GM23338 (cell line): Measurements from ENCODE around the gene OR4P4. TPM values are rescaled to one million over a fixed set of nuclear protein-coding genes. Genes with fewer than 3 reads are reported as not detected.

Experiments used
- ATAC-seq: fragments of 200-7000 bp; cut with Tn5 transposase; 3 replicates; pipeline ENCODE4 v1.9.1; 2020
- DNase-seq: peaks from one replicate; pipeline ENCODE4 v3.0.0-alpha.2; 2015; ENCODE audit warnings: low spot score
- H2AFZ ChIP-seq: fragments of 200-600 bp; sonication (generic); 2 replicates; pipeline ENCODE4 v1.8.0; 2016; ENCODE audit warnings: antibody characterized with exemption, mild to moderate bottlenecking, moderate library complexity
- H3F3A ChIP-seq: fragments of 200-600 bp; sonication (generic); replicated peaks from 2 replicates; pipeline ENCODE4 v1.8.0; 2017; ENCODE audit warnings: antibody characterized with exemption, mixed run types, low read depth
- H3K27ac ChIP-seq: fragments of 200-600 bp; sonication (generic); 2 replicates; pipeline ENCODE4 v1.6.1; 2016; ENCODE audit warnings: low read depth
- H3K27me3 ChIP-seq: fragments of 200-600 bp; sonication (generic); 2 replicates; pipeline ENCODE4 v1.8.0; 2016; ENCODE audit warnings: mild to moderate bottlenecking, mixed run types, moderate library complexity; ENCODE audit not compliant: insufficient read depth
- H3K36me3 ChIP-seq: fragments of 200-600 bp; sonication (generic); 2 replicates; pipeline ENCODE4 v1.8.0; 2016; ENCODE audit warnings: mild to moderate bottlenecking; ENCODE audit not compliant: insufficient read depth
- H3K4me1 ChIP-seq: fragments of 200-600 bp; sonication (generic); 2 replicates; pipeline ENCODE4 v1.8.0; 2016; ENCODE audit warnings: mild to moderate bottlenecking, moderate library complexity; ENCODE audit not compliant: insufficient read depth
- H3K4me2 ChIP-seq: fragments of 200-600 bp; sonication (generic); 2 replicates; pipeline ENCODE4 v1.7.1; 2017; ENCODE audit warnings: mixed run types
- H3K4me3 ChIP-seq: fragments of 200-600 bp; sonication (generic); 2 replicates; pipeline ENCODE4 v1.6.1; 2016; ENCODE audit warnings: mixed run types
- H3K79me2 ChIP-seq: fragments of 200-600 bp; sonication (generic); replicated peaks from 2 replicates; pipeline ENCODE4 v1.8.0; 2017; ENCODE audit warnings: mild to moderate bottlenecking; ENCODE audit not compliant: insufficient read depth
- H3K9me2 ChIP-seq: fragments of 200-600 bp; sonication (generic); 2 replicates; pipeline ENCODE4 v1.8.0; 2017; ENCODE audit not compliant: insufficient read depth
- H4K20me1 ChIP-seq: fragments of 200-600 bp; sonication (generic); replicated peaks from 2 replicates; pipeline ENCODE4 v1.8.0; 2017; ENCODE audit warnings: mild to moderate bottlenecking; ENCODE audit not compliant: insufficient read depth
- H3K27ac Mint-ChIP-seq: 2 replicates; pipeline ENCODE4 v1.8.0; 2020; ENCODE audit warnings: inconsistent platforms, mild to moderate bottlenecking, moderate library complexity, mixed read lengths
- H3K27me3 Mint-ChIP-seq: 3 replicates; pipeline ENCODE4 v1.8.0; 2022; ENCODE audit warnings: low read depth, mild to moderate bottlenecking, moderate library complexity, mixed read lengths, inconsistent platforms; ENCODE audit not compliant: insufficient read depth, poor library complexity
- H3K36me3 Mint-ChIP-seq: 3 replicates; pipeline ENCODE4 v1.8.0; 2021; ENCODE audit warnings: low read depth, mild to moderate bottlenecking, inconsistent platforms, moderate library complexity, mixed read lengths
- H3K4me1 Mint-ChIP-seq: 3 replicates; pipeline ENCODE4 v1.8.0; 2020; ENCODE audit warnings: mild to moderate bottlenecking, inconsistent platforms, mixed read lengths
- H3K4me3 Mint-ChIP-seq: 3 replicates; pipeline ENCODE4 v1.8.0; 2021; ENCODE audit warnings: moderate library complexity, mild to moderate bottlenecking, inconsistent platforms, mixed read lengths
- H3K9me3 Mint-ChIP-seq: 3 replicates; pipeline ENCODE4 v1.8.0; 2020; ENCODE audit warnings: moderate library complexity, mild to moderate bottlenecking, inconsistent platforms, mixed read lengths
- CREB1 ChIP-seq: fragments of 250-450 bp; sonication (Bioruptor Pico); IDR thresholded peaks from 2 replicates; pipeline ENCODE4 v1.5.0; 2020; ENCODE audit warnings: low read depth, mild to moderate bottlenecking, moderate library complexity
- EZH2 ChIP-seq: fragments of 200-600 bp; sonication (generic); IDR thresholded peaks from one replicate; pipeline ENCODE4 v1.8.0; 2017; ENCODE audit warnings: antibody characterized with exemption, mild to moderate bottlenecking, low read depth; ENCODE audit not compliant: unreplicated experiment
- JUNB ChIP-seq: IDR thresholded peaks from one replicate; pipeline ENCODE4 v1.6.1; 2016; ENCODE audit warnings: antibody characterized with exemption; ENCODE audit not compliant: unreplicated experiment
- NANOG ChIP-seq: IDR thresholded peaks from 2 replicates; pipeline ENCODE4 v1.6.1; 2016; ENCODE audit warnings: antibody characterized with exemption, borderline replicate concordance
- POLR2AphosphoS5 ChIP-seq: IDR thresholded peaks from 2 replicates; pipeline ENCODE4 v1.6.1; 2016; ENCODE audit warnings: antibody characterized with exemption, low read depth
- ZNF331 ChIP-seq: fragments of 250-450 bp; sonication (Bioruptor Pico); IDR thresholded peaks from 2 replicates; pipeline ENCODE4 v1.5.0; 2020; ENCODE audit warnings: low read depth, mild to moderate bottlenecking, moderate library complexity
- long read RNA-seq: library from polyadenylated mRNA; unstranded; transcript quantifications from one replicate; pipeline ENCODE4 v2.0.0, GENCODE V29; 2020; ENCODE audit not compliant: unreplicated experiment
- polyA plus RNA-seq: library from polyadenylated mRNA; unstranded; fragments of >200 nt; fragmentation: Nextera tagmentation; extraction: Ambion mirVana; gene quantifications from 2 replicates; pipeline ENCODE4 v1.2.1, GENCODE V29; 2016
- total RNA-seq: library from RNA; depleted of rRNA; stranded (reverse); fragments of >200 nt; shearing (Covaris generic); gene quantifications from 2 replicates; pipeline ENCODE4 v1.2.3, GENCODE V29; 2014; rRNA removed
- TF ChIP-seq, protein P1 (sequence below): IDR thresholded peaks from 2 replicates; pipeline ENCODE4 v1.6.1; 2016; ENCODE audit warnings: antibody characterized with exemption
- TF ChIP-seq, protein P2 (sequence below): fragments of 250-450 bp; sonication (Bioruptor Pico); IDR thresholded peaks from 2 replicates; pipeline ENCODE4 v1.5.0; 2020; ENCODE audit warnings: mild to moderate bottlenecking, moderate library complexity

The OR4P4 gene
- total RNA-seq: not detected in 2 replicates
- polyA plus RNA-seq: not detected in 2 replicates
- long read RNA-seq: 0 reads

- Histone ChIP-seq H3K4me2 (no peak within 1 kb of the TSS), H4K20me1 (no peaks in the 10 kb centered on the region), H3K27me3 (no peaks in the 10 kb centered on the region), H3K9me2 (no peaks in the 10 kb centered on the region), H2AFZ (no peak within 1 kb of the TSS), H3K4me1 (no peaks in the 10 kb centered on the region), H3K27ac (no peak within 1 kb of the TSS), H3K79me2 (no peaks in the 10 kb centered on the region), H3F3A (no peaks in the 10 kb centered on the region), H3K36me3 (peaks cover 7% of the 10 kb centered on the region), H3K4me3 (no peak within 1 kb of the TSS)
- H3K36me3 Mint-ChIP-seq: peaks cover 28% of the 10 kb centered on the region; the same call in 2 of the 3 replicates
- peaks cover 91% of the 10 kb centered on the region for H3K9me3 Mint-ChIP-seq
- no peaks in the 10 kb centered on the region for H3K27me3 Mint-ChIP-seq
- ATAC-seq: no peak
- H3K27ac Mint-ChIP-seq: no peak within 1 kb of the TSS
- DNase-seq: no peak
- no peaks in the 10 kb centered on the region for H3K4me1 Mint-ChIP-seq
- no peak within 1 kb of the TSS for H3K4me3 Mint-ChIP-seq
- no peak for TF ChIP-seq POLR2AphosphoS5
- no peak for TF ChIP-seq CREB1
- TF ChIP-seq JUNB: no peak
- TF ChIP-seq EZH2: no peak
- TF ChIP-seq ZNF331 (CRISPR knock-in tag): no peak
- TF ChIP-seq, protein P1, sequence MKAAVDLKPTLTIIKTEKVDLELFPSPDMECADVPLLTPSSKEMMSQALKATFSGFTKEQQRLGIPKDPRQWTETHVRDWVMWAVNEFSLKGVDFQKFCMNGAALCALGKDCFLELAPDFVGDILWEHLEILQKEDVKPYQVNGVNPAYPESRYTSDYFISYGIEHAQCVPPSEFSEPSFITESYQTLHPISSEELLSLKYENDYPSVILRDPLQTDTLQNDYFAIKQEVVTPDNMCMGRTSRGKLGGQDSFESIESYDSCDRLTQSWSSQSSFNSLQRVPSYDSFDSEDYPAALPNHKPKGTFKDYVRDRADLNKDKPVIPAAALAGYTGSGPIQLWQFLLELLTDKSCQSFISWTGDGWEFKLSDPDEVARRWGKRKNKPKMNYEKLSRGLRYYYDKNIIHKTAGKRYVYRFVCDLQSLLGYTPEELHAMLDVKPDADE: no peak
- TF ChIP-seq, protein P2, sequence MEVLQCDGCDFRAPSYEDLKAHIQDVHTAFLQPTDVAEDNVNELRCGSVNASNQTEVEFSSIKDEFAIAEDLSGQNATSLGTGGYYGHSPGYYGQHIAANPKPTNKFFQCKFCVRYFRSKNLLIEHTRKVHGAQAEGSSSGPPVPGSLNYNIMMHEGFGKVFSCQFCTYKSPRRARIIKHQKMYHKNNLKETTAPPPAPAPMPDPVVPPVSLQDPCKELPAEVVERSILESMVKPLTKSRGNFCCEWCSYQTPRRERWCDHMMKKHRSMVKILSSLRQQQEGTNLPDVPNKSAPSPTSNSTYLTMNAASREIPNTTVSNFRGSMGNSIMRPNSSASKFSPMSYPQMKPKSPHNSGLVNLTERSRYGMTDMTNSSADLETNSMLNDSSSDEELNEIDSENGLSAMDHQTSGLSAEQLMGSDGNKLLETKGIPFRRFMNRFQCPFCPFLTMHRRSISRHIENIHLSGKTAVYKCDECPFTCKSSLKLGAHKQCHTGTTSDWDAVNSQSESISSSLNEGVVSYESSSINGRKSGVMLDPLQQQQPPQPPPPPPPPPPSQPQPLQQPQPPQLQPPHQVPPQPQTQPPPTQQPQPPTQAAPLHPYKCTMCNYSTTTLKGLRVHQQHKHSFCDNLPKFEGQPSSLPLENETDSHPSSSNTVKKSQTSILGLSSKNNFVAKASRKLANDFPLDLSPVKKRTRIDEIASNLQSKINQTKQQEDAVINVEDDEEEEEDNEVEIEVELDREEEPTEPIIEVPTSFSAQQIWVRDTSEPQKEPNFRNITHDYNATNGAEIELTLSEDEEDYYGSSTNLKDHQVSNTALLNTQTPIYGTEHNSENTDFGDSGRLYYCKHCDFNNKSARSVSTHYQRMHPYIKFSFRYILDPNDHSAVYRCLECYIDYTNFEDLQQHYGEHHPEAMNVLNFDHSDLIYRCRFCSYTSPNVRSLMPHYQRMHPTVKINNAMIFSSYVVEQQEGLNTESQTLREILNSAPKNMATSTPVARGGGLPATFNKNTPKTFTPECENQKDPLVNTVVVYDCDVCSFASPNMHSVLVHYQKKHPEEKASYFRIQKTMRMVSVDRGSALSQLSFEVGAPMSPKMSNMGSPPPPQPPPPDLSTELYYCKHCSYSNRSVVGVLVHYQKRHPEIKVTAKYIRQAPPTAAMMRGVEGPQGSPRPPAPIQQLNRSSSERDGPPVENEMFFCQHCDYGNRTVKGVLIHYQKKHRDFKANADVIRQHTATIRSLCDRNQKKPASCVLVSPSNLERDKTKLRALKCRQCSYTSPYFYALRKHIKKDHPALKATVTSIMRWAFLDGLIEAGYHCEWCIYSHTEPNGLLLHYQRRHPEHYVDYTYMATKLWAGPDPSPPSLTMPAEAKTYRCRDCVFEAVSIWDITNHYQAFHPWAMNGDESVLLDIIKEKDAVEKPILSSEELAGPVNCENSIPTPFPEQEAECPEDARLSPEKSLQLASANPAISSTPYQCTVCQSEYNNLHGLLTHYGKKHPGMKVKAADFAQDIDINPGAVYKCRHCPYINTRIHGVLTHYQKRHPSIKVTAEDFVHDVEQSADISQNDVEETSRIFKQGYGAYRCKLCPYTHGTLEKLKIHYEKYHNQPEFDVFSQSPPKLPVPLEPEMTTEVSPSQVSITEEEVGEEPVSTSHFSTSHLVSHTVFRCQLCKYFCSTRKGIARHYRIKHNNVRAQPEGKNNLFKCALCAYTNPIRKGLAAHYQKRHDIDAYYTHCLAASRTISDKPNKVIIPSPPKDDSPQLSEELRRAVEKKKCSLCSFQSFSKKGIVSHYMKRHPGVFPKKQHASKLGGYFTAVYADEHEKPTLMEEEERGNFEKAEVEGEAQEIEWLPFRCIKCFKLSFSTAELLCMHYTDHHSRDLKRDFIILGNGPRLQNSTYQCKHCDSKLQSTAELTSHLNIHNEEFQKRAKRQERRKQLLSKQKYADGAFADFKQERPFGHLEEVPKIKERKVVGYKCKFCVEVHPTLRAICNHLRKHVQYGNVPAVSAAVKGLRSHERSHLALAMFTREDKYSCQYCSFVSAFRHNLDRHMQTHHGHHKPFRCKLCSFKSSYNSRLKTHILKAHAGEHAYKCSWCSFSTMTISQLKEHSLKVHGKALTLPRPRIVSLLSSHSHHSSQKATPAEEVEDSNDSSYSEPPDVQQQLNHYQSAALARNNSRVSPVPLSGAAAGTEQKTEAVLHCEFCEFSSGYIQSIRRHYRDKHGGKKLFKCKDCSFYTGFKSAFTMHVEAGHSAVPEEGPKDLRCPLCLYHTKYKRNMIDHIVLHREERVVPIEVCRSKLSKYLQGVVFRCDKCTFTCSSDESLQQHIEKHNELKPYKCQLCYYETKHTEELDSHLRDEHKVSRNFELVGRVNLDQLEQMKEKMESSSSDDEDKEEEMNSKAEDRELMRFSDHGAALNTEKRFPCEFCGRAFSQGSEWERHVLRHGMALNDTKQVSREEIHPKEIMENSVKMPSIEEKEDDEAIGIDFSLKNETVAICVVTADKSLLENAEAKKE (CRISPR knock-in tag): no peak
- TF ChIP-seq NANOG: no peak
Observed at GRCh38 chr11:55634813-55635212, at the start of gene OR4P4. TSS of gene OR4P4 (plus strand) at chr11:55635113.
